GM13976 (cell line): ENCODE measurements around the gene RFESD.
"Not testable (repeated sequence)": the region's sequence is repeated elsewhere in the genome, so short reads cannot be mapped to it uniquely, and the experiment has no call there.

Experiments
- DNase-seq: peaks from one replicate; pipeline ENCODE4 v3.0.0; 2012; ENCODE audit warnings: low spot score
- in situ Hi-C: fragments of 300-500 bp; cut with MboI; formaldehyde crosslinking; loops from one replicate; pipeline ENCODE4 v1.12.0; 2022; ENCODE audit warnings: low sequenced_read_pairs, mixed read lengths, inconsistent platforms; ENCODE audit not compliant: unreplicated experiment
- TF ChIP-seq, protein P1 (sequence below): IDR thresholded peaks from 2 replicates; pipeline ENCODE4 v1.5.1; 2012; ENCODE audit warnings: borderline replicate concordance, mild to moderate bottlenecking; ENCODE audit not compliant: insufficient read depth; ENCODE audit errors: extremely low read depth, missing control alignments, control extremely low read depth

RFESD gene

DNA sequence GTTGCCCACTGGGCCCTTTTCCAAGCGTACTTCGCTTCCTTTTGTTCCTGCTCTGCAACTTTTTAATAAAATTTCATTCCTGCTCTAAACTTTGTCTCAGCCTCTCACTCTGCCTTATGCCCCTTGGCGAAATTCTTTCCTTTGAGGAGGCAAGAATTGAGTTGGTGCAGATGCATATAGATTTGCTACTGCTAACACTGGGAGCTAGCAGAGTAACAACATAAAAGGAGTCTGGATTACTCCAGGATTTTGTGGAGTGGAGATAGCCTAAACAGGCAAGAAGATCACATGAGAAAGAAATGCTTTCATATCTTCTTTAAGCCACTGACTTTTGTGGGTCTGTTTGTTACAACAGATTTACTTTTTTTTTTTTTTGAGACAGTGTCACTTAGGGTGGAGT lies 12.9 kb upstream of the RFESD start:
- in situ Hi-C loops: no loop called here

DNA sequence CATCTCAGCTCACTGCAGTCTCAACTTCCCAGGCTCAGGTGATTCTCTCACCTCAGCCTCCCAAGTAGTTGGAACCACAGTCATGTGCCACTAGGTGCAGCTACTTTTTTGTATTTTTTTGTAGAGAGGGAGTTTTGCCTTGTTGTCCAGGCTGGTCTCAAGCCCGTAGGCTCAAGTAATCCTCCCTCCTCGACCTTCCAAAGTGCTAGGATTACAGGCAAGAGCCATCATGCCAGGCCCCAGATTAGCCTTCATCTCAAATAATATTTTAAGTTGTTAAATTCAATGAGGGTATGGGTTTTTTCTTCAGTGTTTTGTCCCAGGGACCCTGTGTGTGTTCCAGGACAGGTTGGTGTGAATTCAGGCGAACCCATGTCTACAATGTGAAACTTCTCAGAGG lies 12.5 kb upstream of the RFESD start:
- in situ Hi-C loops: no loop called here
- TF ChIP-seq, protein P1, sequence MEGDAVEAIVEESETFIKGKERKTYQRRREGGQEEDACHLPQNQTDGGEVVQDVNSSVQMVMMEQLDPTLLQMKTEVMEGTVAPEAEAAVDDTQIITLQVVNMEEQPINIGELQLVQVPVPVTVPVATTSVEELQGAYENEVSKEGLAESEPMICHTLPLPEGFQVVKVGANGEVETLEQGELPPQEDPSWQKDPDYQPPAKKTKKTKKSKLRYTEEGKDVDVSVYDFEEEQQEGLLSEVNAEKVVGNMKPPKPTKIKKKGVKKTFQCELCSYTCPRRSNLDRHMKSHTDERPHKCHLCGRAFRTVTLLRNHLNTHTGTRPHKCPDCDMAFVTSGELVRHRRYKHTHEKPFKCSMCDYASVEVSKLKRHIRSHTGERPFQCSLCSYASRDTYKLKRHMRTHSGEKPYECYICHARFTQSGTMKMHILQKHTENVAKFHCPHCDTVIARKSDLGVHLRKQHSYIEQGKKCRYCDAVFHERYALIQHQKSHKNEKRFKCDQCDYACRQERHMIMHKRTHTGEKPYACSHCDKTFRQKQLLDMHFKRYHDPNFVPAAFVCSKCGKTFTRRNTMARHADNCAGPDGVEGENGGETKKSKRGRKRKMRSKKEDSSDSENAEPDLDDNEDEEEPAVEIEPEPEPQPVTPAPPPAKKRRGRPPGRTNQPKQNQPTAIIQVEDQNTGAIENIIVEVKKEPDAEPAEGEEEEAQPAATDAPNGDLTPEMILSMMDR: no peak
- DNase-seq: no peak

More for the DNA sequence above, 12.9 kb upstream of the RFESD start:
- TF ChIP-seq, protein P1: no peak
- DNase-seq: no peak

DNA sequence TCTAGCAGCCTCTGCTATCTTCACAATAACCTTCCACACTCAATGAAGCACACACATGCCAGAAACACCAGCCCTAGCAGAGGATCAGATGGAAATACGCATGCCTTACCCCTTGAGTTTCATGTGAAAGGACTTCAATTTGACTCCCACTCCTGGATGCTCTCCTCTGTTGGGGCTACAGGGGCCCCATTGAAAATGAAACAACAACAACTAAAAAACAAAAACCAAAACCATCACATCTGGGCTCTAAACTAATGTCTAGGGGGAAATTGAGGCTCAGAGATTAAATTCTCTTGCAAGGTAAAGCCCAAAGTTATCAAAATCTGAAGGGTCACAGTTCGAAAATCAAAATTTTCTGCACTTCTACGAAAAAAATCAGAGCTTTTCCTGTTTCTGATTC lies 7.9 kb upstream of the RFESD start:
- DNase-seq: no peak
- TF ChIP-seq, protein P1: no peak
- in situ Hi-C loops: no loop called here

DNA sequence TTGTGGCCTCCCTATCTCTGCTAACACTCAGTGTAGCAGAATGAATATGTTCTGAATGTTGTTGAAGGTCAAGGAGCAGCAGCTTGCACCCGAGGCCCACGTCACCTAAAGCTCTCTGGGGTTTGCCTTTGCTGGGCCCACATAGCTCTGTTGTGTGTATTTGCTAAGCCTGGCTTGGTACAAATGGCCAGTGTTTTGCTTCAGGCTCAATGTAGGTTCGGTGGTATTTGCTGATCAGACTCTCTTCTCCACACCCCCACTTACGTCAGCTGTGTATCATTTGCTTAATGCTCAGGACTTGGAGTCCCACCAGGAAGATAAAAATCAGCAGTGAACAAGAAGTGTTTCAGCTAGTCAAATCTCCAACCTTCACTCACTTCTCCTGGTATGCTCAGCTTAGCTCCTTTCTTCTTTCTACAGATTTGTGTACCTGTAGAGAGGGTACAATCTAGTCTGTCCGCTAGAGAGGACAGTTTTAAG lies 4.8 kb upstream of the RFESD start:
- no peak for DNase-seq
- TF ChIP-seq, protein P1: no peak
- in situ Hi-C loops: no loop called here

DNA sequence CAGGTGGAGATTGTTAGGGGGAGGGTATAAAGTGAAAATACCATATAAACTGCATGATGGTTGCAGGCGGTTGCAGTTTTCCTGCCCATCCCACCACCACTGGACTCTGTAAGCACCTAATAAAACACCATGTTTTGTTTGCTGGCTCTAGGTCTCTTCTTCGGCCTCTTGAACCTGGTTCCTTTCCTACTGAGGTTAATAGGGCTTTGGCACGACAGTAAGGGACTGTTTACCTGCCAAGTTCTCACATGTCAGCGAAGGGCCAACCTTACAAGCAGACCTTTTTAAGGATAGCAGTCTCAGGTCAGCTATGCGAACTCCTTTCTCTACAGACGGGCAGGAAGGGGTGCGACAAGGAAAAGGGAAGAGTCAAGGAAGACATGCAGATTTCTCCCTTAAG lies 3.4 kb upstream of the RFESD start:
- no peak for DNase-seq
- TF ChIP-seq, protein P1: no peak
- in situ Hi-C loops: no loop called here

DNA sequence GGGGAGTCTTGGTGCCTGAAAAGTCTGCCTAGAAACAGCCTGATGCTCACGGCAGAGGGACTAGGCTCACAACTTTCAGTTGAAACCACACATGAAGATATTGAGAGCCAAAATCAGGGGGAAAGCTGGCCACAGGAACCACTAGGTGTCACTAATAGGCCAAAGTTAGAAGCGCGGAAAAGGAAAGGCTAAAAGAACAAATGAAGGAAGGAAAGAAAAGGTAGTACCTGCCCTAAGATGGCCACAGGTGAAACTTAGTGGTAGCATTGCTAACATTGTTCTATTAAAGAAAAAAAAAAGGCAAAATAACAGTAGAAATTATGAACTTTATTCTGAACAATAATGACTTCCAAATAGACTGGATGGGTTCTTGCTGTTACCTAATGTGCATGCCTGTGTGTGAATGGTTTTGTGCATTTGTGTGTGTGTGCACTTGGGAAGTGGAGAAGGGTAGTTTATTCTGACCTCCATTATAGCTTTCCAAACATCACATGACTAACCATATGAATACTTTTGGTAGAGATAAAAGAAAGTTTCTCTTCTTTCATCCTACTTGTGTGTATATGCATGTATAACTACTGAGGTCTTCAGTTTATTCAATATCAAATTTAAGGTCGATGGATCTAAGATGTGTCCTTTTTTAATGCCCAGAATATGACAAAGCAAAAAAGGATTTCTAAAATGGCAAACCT lies 2.1 kb upstream of the RFESD start:
- TF ChIP-seq, protein P1: peak; percentile 82
- DNase-seq: peak; percentile 44
- in situ Hi-C loops: no loop called here

DNA sequence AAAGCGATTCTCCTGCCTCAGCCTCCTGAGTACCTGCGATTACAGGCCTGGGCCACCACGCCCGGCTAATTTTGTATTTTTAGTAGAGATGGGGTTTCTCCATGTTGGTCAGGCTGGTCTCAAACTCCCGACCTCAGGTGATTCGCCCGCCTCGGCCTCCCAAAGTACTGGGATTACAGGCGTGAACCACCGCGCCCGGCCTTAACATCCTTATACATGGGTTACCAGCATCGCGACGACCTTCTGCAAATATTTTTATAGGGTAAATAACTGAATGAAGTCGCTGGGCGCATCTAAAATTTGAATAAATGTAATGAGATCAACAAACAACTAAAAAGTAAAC lies 380 bp upstream of the RFESD start:
- in situ Hi-C loops, DNase-seq: not testable (repeated sequence)
